IMR-90 (cell line): Measurements from ENCODE around the gene UBE2L3. TPM values are rescaled to one million over a fixed set of nuclear protein-coding genes. Genes with fewer than 3 reads are reported as not detected.

Experiments
- ATAC-seq: fragments of 200-7000 bp; cut with Tn5 transposase; 2 replicates; pipeline ENCODE4 v1.9.1; 2020; ENCODE audit warnings: low read depth, mild to moderate bottlenecking, moderate library complexity
- BruUV-seq: library from RNA; stranded (reverse); fragments of 400-500 nt; replicated peaks from 2 replicates; lab custom pipeline; 2021; lab: Mats Ljungman, UMichigan
- CTCF ChIA-PET: fragments of 300-600 bp; formaldehyde crosslinking; extraction: SDS; loops from one replicate; lab custom pipeline; 2021; ENCODE audit warnings: antibody characterized with exemption; lab: Yijun Ruan, JAX
- POLR2A ChIA-PET: fragments of 300-600 bp; sonication (Branson Sonifier 250); formaldehyde crosslinking; loops from one replicate; lab custom pipeline; 2022; ENCODE audit warnings: antibody characterized with exemption; ENCODE audit not compliant: unreplicated experiment; lab: Charles Lee
- DNase-seq: peaks from one replicate; pipeline ENCODE4 v3.0.0; 2013
- H2AFZ ChIP-seq: replicated peaks from 2 replicates; pipeline ENCODE3; 2013; ENCODE audit warnings: low read length, mild to moderate bottlenecking; ENCODE audit not compliant: poor library complexity
- H2AK5ac ChIP-seq: 2 replicates; pipeline ENCODE4 v1.6.1; 2013; ENCODE audit warnings: low read depth, low read length, inconsistent platforms
- H2AK9ac ChIP-seq: replicated peaks from 2 replicates; pipeline ENCODE3; 2013; ENCODE audit warnings: mild to moderate bottlenecking, low read depth, low read length, moderate library complexity; ENCODE audit not compliant: poor library complexity
- H2BK120ac ChIP-seq: 2 replicates; pipeline ENCODE4 v1.6.1; 2013; ENCODE audit warnings: low read depth, low read length, inconsistent platforms
- H2BK15ac ChIP-seq: 3 replicates; pipeline ENCODE4 v1.6.1; 2013; ENCODE audit warnings: low read depth, low read length, inconsistent platforms
- H2BK20ac ChIP-seq: 2 replicates; pipeline ENCODE4 v1.6.1; 2013; ENCODE audit warnings: low read depth, mild to moderate bottlenecking, inconsistent platforms, low read length, moderate library complexity
- H2BK5ac ChIP-seq: 2 replicates; pipeline ENCODE4 v1.6.1; 2013; ENCODE audit warnings: mild to moderate bottlenecking, low read depth, low read length, inconsistent platforms; ENCODE audit not compliant: poor library complexity, severe bottlenecking
- H3K14ac ChIP-seq: replicated peaks from 2 replicates; pipeline ENCODE4 v1.6.1; 2013; ENCODE audit warnings: low read depth, low read length, inconsistent platforms
- H3K18ac ChIP-seq: 2 replicates; pipeline ENCODE4 v1.6.1; 2013; ENCODE audit warnings: low read depth, low read length, control low read depth
- H3K23ac ChIP-seq: 2 replicates; pipeline ENCODE4 v1.6.1; 2013; ENCODE audit warnings: low read depth, low read length, inconsistent platforms
- H3K27ac ChIP-seq: 2 replicates; pipeline ENCODE4 v1.5.1; 2013; ENCODE audit warnings: mild to moderate bottlenecking, control low read depth, low read length; ENCODE audit not compliant: insufficient read depth
- H3K27me3 ChIP-seq: 2 replicates; pipeline ENCODE4 v1.6.1; 2013; ENCODE audit warnings: low read length; ENCODE audit not compliant: control insufficient read depth, insufficient read depth
- H3K36me3 ChIP-seq: 2 replicates; pipeline ENCODE4 v1.6.1; 2013; ENCODE audit warnings: low read length, mixed read lengths; ENCODE audit not compliant: control insufficient read depth, insufficient read depth
- H3K4ac ChIP-seq: 2 replicates; pipeline ENCODE4 v1.6.1; 2013; ENCODE audit warnings: low read depth, low read length, inconsistent platforms
- H3K4me1 ChIP-seq: 2 replicates; pipeline ENCODE4 v1.6.1; 2013; ENCODE audit warnings: low read length, mixed read lengths; ENCODE audit not compliant: control insufficient read depth, insufficient read depth
- H3K4me2 ChIP-seq: 2 replicates; pipeline ENCODE4 v1.6.1; 2013; ENCODE audit warnings: low read depth, mild to moderate bottlenecking, control low read depth, low read length, moderate library complexity
- H3K4me3 ChIP-seq: 2 replicates; pipeline ENCODE4 v1.5.1; 2013; ENCODE audit warnings: low read depth, mild to moderate bottlenecking, control low read depth, low read length, moderate library complexity; ENCODE audit not compliant: insufficient read depth
- H3K56ac ChIP-seq: 2 replicates; pipeline ENCODE4 v1.6.1; 2013; ENCODE audit warnings: low read length, inconsistent platforms; ENCODE audit not compliant: insufficient read depth; ENCODE audit errors: extremely low read depth
- H3K79me1 ChIP-seq, 2 experiments: 2 replicates each; pipeline ENCODE4 v1.6.1; 2013; ENCODE audit warnings: low read length in 2 of 2, inconsistent platforms in 1 of 2, low read depth in 1 of 2
- H3K9ac ChIP-seq: 2 replicates; pipeline ENCODE4 v1.6.1; 2013; ENCODE audit warnings: low read depth, low read length, control low read depth
- H3K9me1 ChIP-seq: 2 replicates; pipeline ENCODE4 v1.6.1; 2013; ENCODE audit warnings: low read length, inconsistent platforms; ENCODE audit not compliant: insufficient read depth
- H3K9me3 ChIP-seq: 2 replicates; pipeline ENCODE4 v1.6.1; 2013; ENCODE audit warnings: low read length; ENCODE audit not compliant: control insufficient read depth, insufficient read depth
- H4K20me1 ChIP-seq: 2 replicates; pipeline ENCODE4 v1.6.1; 2013; ENCODE audit warnings: low read length, inconsistent platforms; ENCODE audit not compliant: insufficient read depth
- H4K5ac ChIP-seq: 2 replicates; pipeline ENCODE4 v1.6.1; 2013; ENCODE audit warnings: mild to moderate bottlenecking, low read depth, low read length, control low read depth
- H4K8ac ChIP-seq, 2 experiments: 2 replicates each; pipeline ENCODE4 v1.6.1; 2013; ENCODE audit warnings: low read depth in 2 of 2, low read length in 2 of 2, control low read depth in 1 of 2, inconsistent platforms in 1 of 2
- H4K91ac ChIP-seq: 2 replicates; pipeline ENCODE4 v1.6.1; 2013; ENCODE audit warnings: low read depth, low read length, inconsistent platforms; ENCODE audit not compliant: insufficient read depth
- BHLHE40 ChIP-seq: fragments of 150-350 bp; IDR thresholded peaks from 2 replicates; pipeline ENCODE4 v1.6.1; 2016; ENCODE audit warnings: mild to moderate bottlenecking, low read depth, low read length
- CEBPB ChIP-seq: IDR thresholded peaks from 2 replicates; pipeline ENCODE4 v1.6.1; 2012; ENCODE audit warnings: low read depth, low read length, improper control_type of control experiment
- CHD1 ChIP-seq: IDR thresholded peaks from 2 replicates; pipeline ENCODE4 v1.6.1; 2012; ENCODE audit warnings: low read depth, low read length, improper control_type of control experiment
- CTCF ChIP-seq: conservative IDR thresholded peaks from 2 replicates; pipeline ENCODE4 v1.5.1; 2012; ENCODE audit warnings: mild to moderate bottlenecking, low read depth, low read length, improper control_type of control experiment
- ELK1 ChIP-seq: fragments of 150-350 bp; IDR thresholded peaks from 2 replicates; pipeline ENCODE4 v1.6.1; 2016; ENCODE audit warnings: low read depth, mild to moderate bottlenecking, low read length, moderate library complexity, borderline replicate concordance
- FOS ChIP-seq: fragments of 150-350 bp; IDR thresholded peaks from 2 replicates; pipeline ENCODE4 v1.6.1; 2016; ENCODE audit warnings: low read depth, low read length
- MAFK ChIP-seq: IDR thresholded peaks from 2 replicates; pipeline ENCODE4 v1.6.1; 2012; ENCODE audit warnings: low read depth, low read length, improper control_type of control experiment
- MAZ ChIP-seq: IDR thresholded peaks from 2 replicates; pipeline ENCODE4 v1.6.1; 2012; ENCODE audit warnings: low read depth, mild to moderate bottlenecking, low read length, improper control_type of control experiment, moderate library complexity, borderline replicate concordance
- MXI1 ChIP-seq: IDR thresholded peaks from 2 replicates; pipeline ENCODE4 v1.6.1; 2012; ENCODE audit warnings: low read depth, mild to moderate bottlenecking, low read length, moderate library complexity, borderline replicate concordance
- NFE2L2 ChIP-seq: fragments of 150-350 bp; IDR thresholded peaks from 2 replicates; pipeline ENCODE4 v1.6.1; 2016; ENCODE audit warnings: low read depth, mild to moderate bottlenecking, low read length
- POLR2A ChIP-seq: IDR thresholded peaks from 2 replicates; pipeline ENCODE4 v1.6.1; 2012; ENCODE audit warnings: mild to moderate bottlenecking, low read depth, low read length
- RAD21 ChIP-seq: IDR thresholded peaks from 2 replicates; pipeline ENCODE4 v1.6.1; 2012; ENCODE audit warnings: low read length, improper control_type of control experiment
- RCOR1 ChIP-seq: IDR thresholded peaks from 2 replicates; pipeline ENCODE4 v1.6.1; 2012; ENCODE audit warnings: mild to moderate bottlenecking, low read length, improper control_type of control experiment; ENCODE audit not compliant: insufficient replicate concordance
- RFX5 ChIP-seq: IDR thresholded peaks from 2 replicates; pipeline ENCODE4 v1.8.0; 2012; ENCODE audit warnings: low read depth, mild to moderate bottlenecking, low read length, moderate library complexity
- SMC3 ChIP-seq: fragments of 150-350 bp; IDR thresholded peaks from 2 replicates; pipeline ENCODE4 v1.6.1; 2016; ENCODE audit warnings: low read depth, mild to moderate bottlenecking, antibody characterized with exemption, low read length, moderate library complexity
- USF2 ChIP-seq: fragments of 150-350 bp; IDR thresholded peaks from 2 replicates; pipeline ENCODE4 v1.6.1; 2017; ENCODE audit warnings: mild to moderate bottlenecking, antibody characterized with exemption, low read length, low read depth
- WGBS, 2 experiments: methylation state at CpG; one replicate each; pipeline versions ENCODE4 v1.1.5 to v1.1.7; 2013; ENCODE audit warnings: missing lambda C conversion rate in 2 of 2; ENCODE audit not compliant: insufficient read length in 1 of 2; ENCODE audit errors: extremely low coverage in 2 of 2; 5-methylcytosine and 5-hydroxymethylcytosine counted together
- dilution Hi-C: fragments of 300-500 bp; cut with HindIII; formaldehyde crosslinking; loops from one replicate; pipeline ENCODE4 v1.14.3; 2018; ENCODE audit warnings: low sequenced_read_pairs; ENCODE audit not compliant: unreplicated experiment
- in situ Hi-C: fragments of 300-500 bp; cut with MboI; formaldehyde crosslinking; loops from 3 replicates; pipeline ENCODE4 v1.14.3; 2019; ENCODE audit warnings: low sequenced_read_pairs, inconsistent platforms, mixed read lengths
- intact Hi-C: fragments of 100-400 bp; cut with micrococcal nuclease; formaldehyde crosslinking; loops from 2 replicates; pipeline ENCODE4 v1.10.0; 2022
- polyA plus RNA-seq, 3 experiments: library from polyadenylated mRNA; depleted of rRNA; stranded (reverse); fragments of >200 nt; gene quantifications; 2 replicates each; pipeline ENCODE4 v1.2.3, GENCODE V29; 2012; ENCODE audit warnings: low replicate concordance in 1 of 3
- total RNA-seq: library from RNA; depleted of rRNA; stranded (reverse); fragments of >200 nt; gene quantifications from 2 replicates; pipeline ENCODE4 v1.2.3, GENCODE V29; 2012

UBE2L3 gene
- total and polyA plus RNA-seq, 2 of the 4 experiments (the other 2 are of a cell fraction), result 29.0 to 72.9 TPM

- peak; percentile 47 for ATAC-seq
These were observed 73.9 kb downstream of the UBE2L3 start for GRCh38 chr22:21641417-21641788.

More at GRCh38 chr22:21641417-21641788, 73.9 kb downstream of the UBE2L3 start:
- intact Hi-C loops (loop anchor here (1.0 kb wide), 1 partner anchor 11 kb away; the partner anchor contains the start of gene YDJC), in situ Hi-C loops (no loop called here), dilution Hi-C loops (no loop called here)
- Histone ChIP-seq H3K79me1 (peaks cover 6 to 20% of the 10 kb centered on the region in 2 experiments; a peak in 3 of 4 replicates), H3K9ac (peak overlapping the region; percentile 42; the same call in 1 of the 2 replicates), H3K9me1 (peaks cover 5% of the 10 kb centered on the region), H4K20me1 (peaks cover 13% of the 10 kb centered on the region), H3K36me3 (peaks cover 5% of the 10 kb centered on the region), H3K4me2 (peak overlapping the region; percentile 94), H3K9me3 (no peaks in the 10 kb centered on the region), H4K8ac (no peak overlapping the region), H3K56ac (0 out of 2 replicates have a peak overlapping the region, but pooled peaks have one; percentile 5), H3K27me3 (no peaks in the 10 kb centered on the region), H2AFZ (peak overlapping the region; percentile 97), H4K5ac (no peak overlapping the region), H2BK120ac (no peak overlapping the region), H2AK9ac (peak overlapping the region; percentile 8), H3K4me1 (peaks cover 1% of the 10 kb centered on the region; the same call in 1 of the 2 replicates), H3K18ac (no peak overlapping the region), H2AK5ac (no peak overlapping the region), H3K14ac (no peak overlapping the region; the same call in 1 of the 2 replicates), H2BK20ac (no peak overlapping the region), H3K4ac (no peak overlapping the region), H3K23ac (no peak overlapping the region), H4K91ac (no peak overlapping the region), H2BK15ac (no peak overlapping the region), H3K27ac (no peak overlapping the region; the same call in 1 of the 2 replicates), H3K4me3 (peak overlapping the region; percentile 54), H2BK5ac (no peak overlapping the region)
- POLR2A ChIA-PET, result interaction anchor here (0.5 to 0.8 kb wide), 3 partner anchors 9 to 604 kb away, joined by 3 to 7 read pairs (median 4); no protein-coding TSS in a partner anchor
- 9% methylated on average over 3 of the region's 9 CpGs; no CpG with 5 or more reads in 1 of the 2 experiments for WGBS, 2 experiments
- DNase-seq, result peak; percentile 55
- CTCF ChIA-PET, result interaction anchor here (3.1 kb wide), 1 partner anchor 11 kb away, joined by 28 read pairs; the partner anchor contains the start of gene YDJC
- TF ChIP-seq CTCF (peak; percentile 61), MAZ (no peak), NFE2L2 (no peak), BHLHE40 (no peak), CHD1 (no peak), RFX5 (no peak), USF2 (no peak), MXI1 (peak; percentile 4; the same call in 1 of the 2 replicates), FOS (no peak), POLR2A (no peak), ELK1 (no peak), SMC3 (peak; percentile 50; the same call in 1 of the 2 replicates), RAD21 (peak; percentile 49), MAFK (no peak), RCOR1 (no peak), CEBPB (no peak)
- no TSS peak for BruUV-seq
